HK-2 (cell line): ENCODE measurements around the gene VPS35L.

ENCODE experiments used
- DNase-seq: peaks from one replicate; pipeline ENCODE4 v3.0.0-alpha.2; 2018; ENCODE audit not compliant: unreplicated experiment

The VPS35L gene, protein sequence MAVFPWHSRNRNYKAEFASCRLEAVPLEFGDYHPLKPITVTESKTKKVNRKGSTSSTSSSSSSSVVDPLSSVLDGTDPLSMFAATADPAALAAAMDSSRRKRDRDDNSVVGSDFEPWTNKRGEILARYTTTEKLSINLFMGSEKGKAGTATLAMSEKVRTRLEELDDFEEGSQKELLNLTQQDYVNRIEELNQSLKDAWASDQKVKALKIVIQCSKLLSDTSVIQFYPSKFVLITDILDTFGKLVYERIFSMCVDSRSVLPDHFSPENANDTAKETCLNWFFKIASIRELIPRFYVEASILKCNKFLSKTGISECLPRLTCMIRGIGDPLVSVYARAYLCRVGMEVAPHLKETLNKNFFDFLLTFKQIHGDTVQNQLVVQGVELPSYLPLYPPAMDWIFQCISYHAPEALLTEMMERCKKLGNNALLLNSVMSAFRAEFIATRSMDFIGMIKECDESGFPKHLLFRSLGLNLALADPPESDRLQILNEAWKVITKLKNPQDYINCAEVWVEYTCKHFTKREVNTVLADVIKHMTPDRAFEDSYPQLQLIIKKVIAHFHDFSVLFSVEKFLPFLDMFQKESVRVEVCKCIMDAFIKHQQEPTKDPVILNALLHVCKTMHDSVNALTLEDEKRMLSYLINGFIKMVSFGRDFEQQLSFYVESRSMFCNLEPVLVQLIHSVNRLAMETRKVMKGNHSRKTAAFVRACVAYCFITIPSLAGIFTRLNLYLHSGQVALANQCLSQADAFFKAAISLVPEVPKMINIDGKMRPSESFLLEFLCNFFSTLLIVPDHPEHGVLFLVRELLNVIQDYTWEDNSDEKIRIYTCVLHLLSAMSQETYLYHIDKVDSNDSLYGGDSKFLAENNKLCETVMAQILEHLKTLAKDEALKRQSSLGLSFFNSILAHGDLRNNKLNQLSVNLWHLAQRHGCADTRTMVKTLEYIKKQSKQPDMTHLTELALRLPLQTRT

DNA sequence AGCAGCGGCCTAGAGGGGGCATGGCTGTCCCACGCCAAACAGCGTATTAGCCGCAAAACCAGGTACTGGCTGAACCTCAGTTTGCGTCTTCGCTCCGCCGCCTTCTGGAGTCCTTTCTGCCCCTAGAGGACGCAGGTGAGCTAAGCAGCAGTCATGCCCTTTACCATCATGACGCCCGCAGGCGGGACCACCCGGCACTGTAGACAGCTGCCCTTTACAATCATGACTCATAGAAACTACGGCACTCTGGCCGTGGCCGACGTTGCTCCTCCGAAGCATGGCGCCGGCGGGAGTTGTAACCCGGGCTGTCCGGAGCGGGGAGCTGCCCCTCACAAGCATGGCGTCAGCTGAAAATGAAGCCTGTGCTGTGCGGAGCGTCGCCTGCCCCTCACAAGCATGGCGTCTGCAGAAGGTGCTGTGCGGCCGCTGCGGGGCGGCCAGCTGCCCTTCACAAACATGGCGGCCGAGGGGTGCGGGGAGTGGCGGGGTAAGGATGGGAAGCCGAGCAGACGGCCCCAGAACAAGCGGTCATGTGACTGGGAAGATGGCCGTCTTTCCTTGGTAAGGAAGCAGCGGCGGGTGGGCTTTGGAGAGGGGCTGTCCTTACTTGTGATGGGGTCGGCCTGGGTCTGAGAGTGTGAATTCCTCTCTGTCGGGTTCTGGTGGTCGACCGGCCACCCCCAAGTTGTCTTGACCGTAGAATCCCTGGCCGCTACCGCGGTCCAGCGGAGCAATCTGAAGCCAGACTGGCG, at the start of gene VPS35L:
Gene VPS35L (plus strand): TSS at position 518 of the 752 bp plus-strand sequence. CDS start 27 bp downstream, at position 545.
- no peak for DNase-seq

DNA sequence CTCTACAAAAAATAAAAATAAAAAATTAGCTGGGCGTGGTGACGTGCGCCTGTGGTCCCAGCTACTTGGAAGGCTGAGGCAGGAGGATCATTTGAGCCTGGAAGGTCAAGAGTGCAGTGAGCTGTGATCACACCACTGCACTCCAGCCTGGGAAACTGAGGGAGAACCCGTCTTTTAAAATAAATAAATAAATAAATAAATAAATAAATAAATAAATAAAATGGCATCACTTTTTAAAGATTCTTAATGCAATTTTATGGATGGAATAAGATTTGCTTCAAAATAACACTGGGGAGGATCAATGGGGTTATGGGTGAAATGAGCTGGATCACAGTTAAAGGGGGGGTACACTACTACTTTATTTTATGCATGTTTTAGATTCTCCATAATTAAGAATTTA, 48.5 kb upstream of the VPS35L start:
- DNase-seq, result no peak

DNA sequence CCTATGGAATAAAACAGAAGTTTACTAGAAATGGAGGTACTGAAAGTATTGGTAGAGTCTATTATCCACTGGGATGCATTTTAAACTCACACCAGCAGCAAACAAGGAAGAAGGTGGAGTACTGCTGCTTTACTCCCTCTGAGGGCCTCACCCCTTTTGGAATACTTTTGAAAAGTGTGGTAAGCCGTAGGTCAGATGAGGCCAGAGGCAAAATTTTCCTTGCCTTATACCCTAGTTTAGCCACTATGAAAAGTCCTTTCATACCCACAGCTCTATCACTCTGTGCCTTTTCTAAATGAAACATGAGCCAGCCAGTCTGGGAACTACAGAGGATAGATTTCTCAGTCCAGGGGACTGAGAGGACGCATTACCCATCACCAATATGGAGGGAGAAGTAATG, 47.6 kb upstream of the VPS35L start:
- DNase-seq, result no peak

DNA sequence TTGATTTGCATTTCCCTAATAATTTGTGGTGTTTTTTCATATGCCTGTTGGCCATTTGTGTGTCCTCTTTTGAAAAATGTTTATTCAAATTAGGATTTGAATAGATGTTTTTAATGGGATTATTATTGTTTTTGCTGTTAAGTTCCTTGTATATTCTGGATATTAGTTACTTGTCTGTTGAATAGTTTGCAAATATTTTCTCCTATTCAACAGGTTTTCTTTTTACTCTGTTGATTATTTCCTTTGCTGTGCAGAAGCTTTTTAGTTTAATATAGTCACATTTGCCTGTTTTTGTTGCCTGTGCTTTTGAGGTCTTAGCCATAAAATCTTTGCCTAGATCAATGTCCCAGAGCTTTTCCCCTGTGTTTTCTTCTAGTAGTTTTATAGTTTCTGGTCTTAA, 43.2 kb upstream of the VPS35L start:
- no peak for DNase-seq

DNA sequence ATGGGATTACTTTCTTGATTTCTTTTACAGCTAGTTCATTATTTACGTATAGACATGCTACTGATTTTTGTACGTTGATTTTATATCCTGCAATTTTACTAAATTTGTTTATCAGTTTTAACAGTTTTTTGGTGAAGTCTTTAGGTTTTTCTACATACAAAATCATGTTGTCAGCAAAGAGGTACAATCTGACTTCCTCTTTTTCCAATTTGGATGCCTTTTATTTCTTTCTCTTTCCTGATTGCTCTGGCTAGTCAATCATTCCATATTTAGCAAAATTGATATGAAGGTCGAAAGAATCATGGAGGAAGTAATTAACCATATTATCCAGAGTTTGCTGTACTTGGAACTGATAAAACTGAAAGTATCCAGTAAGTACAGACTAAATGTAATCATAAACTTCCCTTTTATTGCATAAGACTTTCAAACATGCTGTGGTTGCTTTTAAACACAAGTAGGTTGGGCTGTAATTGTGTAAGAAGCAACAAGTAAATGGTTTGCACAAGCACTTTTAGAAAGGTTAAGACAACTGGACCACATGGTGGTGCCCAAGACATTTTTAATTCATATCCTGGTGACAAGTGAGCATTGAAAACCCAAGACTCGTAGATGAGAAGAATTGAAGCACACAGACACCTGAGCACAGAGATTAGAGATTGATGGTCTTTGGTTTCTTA, 42.0 kb upstream of the VPS35L start:
- no peak for DNase-seq

DNA sequence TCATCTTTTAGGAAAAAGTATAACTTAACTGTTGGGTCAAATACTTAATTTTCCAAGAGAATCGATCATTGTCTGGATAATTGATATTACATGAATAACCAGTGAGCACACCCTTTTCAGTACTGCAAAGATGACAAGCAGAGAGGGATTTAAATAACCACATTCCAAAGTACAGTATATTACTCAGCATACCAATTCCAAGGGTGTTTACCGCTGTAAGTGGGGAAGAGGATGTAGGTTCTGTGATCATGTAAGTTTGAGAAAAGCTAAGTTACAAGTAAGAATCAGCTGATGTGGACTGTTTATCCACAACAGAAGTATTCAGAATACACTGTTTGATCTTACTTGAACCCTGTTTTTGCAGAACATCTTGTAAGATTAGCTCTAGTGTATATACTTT, 39.7 kb upstream of the VPS35L start:
- no peak for DNase-seq

DNA sequence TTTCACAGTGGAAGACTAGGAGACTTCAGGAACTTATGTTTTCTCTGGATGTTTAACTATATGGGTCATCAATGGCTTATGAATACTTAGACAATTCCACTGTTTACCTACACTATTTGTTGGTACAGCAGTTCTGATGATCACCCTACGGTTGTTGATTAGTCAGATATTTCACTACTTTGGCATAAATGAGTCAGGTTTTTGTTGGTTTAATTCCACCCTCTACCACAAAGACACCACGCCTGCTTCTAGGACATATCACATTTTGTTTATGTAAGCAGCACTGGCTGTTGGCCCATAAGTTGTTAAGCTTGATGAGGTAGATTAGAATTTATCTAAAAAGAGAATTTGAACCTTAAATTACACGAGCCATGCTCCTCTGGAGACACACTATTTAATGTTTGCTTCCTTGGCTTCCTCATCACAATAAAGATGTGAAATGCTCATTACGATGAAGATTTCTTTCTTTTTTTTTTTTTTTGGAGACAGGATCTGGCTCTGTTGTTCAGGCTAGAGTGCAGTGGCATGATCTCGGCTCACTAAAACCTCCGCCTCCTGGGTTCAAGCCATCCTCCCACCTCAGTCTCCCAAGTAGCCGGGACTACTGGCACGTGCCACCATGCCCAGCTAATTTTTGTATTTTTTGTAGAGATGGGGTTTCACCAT, 37.9 kb upstream of the VPS35L start:
- no peak for DNase-seq

DNA sequence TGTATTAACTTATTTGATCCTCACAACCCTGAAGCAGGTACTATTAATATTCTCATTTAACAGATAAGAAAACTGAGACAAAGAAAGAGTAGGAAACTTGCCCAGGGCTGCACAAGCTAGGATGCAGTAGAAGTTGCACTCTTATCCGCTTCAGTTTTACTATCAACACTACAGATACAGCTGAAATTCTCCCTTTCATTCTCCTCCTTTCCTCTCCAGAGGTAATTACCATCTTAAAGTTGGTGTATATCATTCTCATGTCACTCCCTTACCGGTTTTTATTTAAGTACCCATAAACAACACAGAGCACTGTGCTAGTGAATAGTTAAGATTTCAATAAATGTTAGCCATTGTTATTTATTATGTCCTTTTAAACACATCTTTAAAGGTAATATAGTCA, 37.1 kb upstream of the VPS35L start:
- no peak for DNase-seq

DNA sequence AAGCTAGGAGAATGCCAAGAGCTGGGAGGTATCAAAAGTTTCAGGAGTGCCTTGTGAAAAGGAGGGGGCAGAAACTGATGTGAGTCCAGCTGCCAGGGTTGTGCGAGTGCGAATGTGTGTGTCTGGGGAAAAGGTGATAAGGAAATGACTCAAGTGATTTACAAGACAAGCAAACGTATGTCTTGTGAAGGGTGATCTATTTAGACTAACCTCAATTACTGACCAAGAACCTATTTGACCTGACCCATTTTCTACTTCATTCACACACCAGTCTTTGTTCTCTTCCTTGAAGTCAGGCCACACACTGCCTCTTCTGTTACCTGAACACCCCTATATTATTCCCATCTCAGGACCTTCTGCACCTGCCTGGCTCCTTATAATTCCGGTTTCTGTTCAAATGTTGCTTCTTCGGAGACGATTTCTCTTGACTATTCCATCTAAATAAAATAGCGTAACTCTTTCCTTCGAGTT, 34.6 kb upstream of the VPS35L start:
- DNase-seq, result no peak

DNA sequence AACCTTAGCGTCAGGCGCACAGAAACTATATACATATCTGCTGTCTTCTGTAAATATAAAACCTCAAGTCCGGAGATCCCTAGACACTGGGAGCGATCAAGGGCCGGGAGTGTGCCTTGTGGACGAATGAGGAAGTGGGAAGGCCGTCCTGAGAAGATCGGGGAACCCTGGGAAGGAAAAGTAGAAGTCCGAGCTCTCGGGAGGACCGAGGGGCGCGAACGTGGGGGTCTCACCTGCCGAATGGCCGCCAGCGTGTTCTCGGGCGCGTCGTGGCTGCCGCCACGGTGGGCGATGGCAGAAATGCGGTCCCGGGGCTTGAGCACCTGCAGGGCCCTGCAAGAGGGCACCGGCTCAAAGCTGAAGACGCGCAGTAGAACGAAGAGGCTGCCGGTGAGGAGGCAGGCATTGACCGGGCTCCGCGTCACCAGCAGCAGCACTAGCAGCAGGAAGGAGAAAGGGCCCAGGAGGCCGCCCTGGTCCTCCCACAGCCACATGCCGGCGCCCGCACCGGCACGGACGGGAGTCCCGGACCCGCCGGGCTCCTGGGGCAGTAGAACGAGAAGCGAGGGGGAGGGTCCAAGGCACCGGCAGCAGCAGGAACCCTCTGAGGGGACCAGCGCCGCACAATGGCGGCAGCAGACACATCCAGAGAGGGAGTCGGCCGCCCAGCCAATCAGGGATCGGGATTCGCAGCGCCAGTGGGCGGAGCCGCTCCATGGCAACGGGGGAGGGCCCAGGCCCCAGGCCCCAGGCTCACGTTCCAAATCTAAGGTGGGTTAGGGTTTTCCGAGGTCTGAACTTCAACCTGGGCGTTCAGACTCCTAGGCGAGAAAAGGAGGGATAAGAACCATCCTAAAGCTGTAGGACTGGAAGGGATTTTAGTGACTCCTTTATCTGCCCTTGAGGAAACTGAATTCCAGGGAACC, 33.8 kb upstream of the VPS35L start, which contains the start of gene GDE1:
Gene GDE1 (minus strand): TSS at position 628 of the 926 bp plus-strand sequence. CDS start 134 bp downstream, at position 494.
- DNase-seq, result peak; percentile 84

DNA sequence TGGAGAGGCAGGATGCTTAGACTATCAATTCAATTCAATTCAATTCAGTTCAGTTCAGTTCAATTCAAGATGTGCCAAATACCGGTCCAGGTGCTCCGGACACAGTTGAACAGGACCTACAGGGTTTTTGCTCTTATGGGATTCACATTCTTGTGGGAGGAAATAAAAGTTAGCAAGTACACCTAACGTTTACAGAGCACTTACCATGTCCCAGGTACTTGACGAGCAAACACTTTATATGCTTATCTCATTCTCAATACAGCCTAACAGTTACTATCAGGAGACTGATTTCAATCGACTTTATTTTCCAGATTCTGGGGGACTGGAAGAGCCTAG, 33.1 kb upstream of the VPS35L start:
- DNase-seq, result no peak

DNA sequence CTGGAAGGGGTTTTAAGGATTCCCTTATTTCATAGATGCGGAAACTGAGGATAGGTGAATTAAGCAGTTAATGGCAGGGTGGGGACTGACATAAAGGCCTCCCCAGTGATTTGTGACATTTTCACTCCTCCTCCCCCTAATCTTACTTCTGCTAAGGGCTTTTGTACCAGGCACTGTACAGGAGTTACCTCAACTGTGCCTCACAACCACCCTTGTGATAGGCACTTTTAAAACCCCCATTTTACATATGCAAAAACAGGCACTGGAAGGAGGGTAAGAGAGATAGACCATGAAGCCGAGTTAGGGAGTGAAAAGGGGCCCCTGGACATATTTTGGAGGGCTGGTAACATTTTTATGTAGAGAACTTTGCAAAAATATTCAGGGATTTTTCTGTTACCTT, 32.7 kb upstream of the VPS35L start:
- DNase-seq, result no peak

DNA sequence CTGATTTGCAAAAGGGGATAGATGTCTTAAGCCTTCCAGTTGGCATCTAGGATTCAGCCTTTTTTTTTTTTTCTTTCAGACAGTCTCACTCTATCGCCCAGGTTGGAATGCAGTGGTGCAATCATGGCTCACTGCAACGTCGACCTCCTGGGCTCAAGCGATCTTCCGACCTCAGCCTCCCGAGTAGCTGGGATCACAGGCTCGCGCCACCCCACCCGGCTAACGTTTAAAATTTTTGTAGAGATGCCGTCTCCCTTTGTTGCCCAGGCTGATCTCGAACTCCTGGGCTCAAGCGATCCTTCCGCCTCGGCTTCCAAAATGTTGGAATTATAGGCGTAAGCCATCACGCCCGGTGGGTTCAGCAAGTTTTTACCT, 32.3 kb upstream of the VPS35L start:
- no peak for DNase-seq

DNA sequence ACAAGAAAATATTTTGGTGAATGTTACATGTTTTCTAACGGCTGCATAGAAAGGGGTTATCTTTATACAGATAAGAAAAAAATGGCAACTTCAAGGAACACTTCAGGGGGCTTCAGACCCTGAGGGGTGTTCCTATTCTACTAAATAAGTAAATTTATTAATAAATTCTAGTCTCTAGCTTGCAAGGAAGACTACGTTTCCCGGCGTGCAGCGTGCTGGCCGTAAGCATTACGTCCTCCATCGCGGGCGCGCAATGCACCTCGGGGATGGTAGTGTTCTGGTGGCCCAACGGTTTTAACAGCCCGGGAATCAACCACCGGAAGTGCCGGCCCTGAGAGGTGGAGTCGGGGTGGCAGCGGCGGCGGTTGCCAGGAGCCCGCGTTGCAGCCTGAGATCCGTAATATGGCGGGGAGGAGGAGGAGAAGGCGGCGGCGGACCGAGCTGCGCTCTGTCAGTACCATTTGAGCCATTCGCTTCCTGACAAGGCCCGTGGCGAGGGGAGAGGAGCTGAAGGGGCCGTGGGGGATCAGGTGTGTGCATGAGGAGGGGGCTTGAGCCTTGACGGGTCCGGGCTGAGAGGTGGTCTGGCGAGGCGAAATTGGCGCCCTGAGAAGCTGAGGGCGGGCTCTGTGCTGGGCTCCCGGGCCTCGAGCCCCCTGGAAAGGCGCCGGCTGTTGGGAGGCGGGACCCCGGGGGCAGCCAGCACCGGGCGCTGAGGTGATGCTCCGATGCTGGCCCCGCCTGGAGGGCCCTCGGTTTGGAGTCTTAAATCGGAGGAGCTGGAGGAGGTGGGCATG, 31.7 kb upstream of the VPS35L start, which contains the start of gene CCP110:
Gene CCP110 (plus strand): TSS at position 384 of the 797 bp plus-strand sequence. CDS start 3,940 bp downstream, outside the sequence.
- peak; percentile 89 for DNase-seq

DNA sequence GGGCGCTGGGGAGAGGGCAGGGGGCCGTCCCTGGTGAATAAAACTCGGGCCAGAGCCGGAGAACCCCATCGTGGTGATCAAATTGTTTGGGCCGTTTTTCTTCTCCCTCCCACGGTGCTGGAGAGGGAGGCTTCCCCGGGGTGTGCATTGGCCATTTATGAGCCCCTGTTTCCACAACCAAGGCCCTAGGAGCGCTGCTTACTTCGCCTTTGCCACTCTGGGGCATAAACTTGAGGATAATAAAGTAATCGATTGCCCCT, 31.2 kb upstream of the VPS35L start:
- DNase-seq, result no peak

DNA sequence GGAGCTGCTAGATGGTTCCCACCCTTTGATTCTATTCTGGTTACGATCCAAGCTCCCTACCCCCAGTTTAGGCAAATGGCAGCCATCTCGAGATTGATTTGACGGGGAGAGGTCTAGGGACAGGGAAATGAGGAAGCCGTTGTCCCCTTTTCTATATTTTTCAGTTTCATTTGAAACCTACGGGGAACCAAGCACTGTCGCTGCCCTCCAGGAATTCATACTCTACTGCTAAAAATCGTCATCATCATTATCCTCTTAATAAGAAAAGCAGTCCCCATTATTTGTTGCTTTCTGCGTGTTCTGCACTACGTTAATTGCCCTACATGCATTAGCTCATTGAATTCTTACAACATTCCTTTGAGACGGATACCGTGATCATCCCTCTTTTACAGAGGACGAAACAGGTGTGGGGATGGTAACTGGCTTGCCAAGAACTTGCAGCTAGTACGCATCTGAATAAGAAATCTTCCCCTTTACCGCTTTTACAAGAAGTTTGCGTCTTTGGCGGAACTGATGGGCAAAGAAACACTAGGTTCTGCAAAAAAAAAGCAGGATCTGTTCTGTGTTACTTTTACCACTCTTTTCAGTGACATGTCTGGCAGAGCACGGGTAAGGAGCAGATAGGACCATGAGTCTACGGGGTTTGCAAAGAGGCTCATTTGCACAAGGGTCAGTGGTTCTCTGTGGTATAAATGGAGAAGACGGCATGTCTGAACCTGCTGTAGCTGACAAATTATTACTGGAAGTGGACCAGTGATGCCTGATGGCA, 30.7 kb upstream of the VPS35L start:
- DNase-seq, result no peak

DNA sequence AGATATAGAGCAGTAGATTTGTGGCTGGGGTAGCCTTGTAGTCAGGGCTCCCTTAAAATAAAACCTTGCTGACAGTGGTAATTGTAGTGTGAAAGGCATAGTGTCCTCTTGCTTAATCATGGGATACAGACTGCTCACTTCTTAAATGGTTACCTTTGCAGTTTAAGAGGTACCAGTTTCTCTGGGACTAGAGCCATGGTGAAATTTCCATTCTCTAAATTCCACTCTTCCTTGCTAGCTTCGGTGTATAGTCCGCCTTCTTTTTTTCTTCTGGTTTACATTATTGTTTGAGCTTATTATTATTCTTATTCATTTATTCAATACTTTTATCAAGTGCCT, 30.1 kb upstream of the VPS35L start:
- DNase-seq, result no peak

DNA sequence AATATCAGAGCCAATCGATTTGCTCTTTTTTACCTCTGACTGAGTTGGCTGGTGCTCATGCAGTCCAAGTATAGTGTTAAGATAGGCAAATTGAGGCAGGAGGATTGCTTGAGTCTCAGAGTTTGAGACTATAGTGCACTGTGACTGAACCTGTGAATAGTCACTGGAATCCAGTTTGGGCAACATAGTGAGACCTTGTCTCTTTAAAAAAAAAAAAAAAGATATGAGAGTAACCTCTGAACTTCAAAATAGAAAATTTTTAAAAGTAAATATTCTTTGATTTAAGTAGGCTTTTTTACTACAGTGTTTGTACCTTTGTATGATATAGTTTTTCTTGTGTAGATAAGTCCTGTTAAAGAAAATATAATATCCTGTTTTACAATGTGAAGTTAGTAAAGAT, 28.3 kb upstream of the VPS35L start:
- no peak for DNase-seq
